22Rv1 (cell line): ENCODE data around the gene COX8A.

Experiments
- CTCF ChIP-seq: fragments of 450-650 bp; IDR thresholded peaks from 2 replicates; pipeline ENCODE4 v1.5.1; 2017; ENCODE audit warnings: mild to moderate bottlenecking
- ZFX ChIP-seq: fragments of 450-650 bp; IDR thresholded peaks from 2 replicates; pipeline ENCODE4 v1.6.1; 2017; ENCODE audit warnings: antibody characterized with exemption, borderline replicate concordance

GRCh38 chr11:63941901-63942300 lies 32.5 kb upstream of the COX8A start:
- no peak for TF ChIP-seq ZFX
- no peak for TF ChIP-seq CTCF
